ENCODE data around the gene SFXN1. TPM values are rescaled to one million over a fixed set of nuclear protein-coding genes. Genes with fewer than 3 reads are reported as not detected.

Gene SFXN1
- total and polyA plus RNA-seq, 8 donors = 4.3 to 18.1 (median 10.5) TPM

- WGBS, 2 donors = 65 to 73% methylated on average over 7 of the region's 7 CpGs
- H3K9me3 ChIP-seq = no peaks in the 10 kb centered on the region
- no peak for TF ChIP-seq CTCF (IDR thresholded peaks at IDR 0.05)
- no peak for FAIRE-seq
- H3K4me3 ChIP-seq = no peak overlapping the region
- H3K36me3 ChIP-seq = no peaks in the 10 kb centered on the region
- no peaks in the 10 kb centered on the region for H3K27me3 ChIP-seq
- DNase-seq = no peak
- H3K27ac ChIP-seq = no peak overlapping the region
- no peak for ATAC-seq
- H3K4me1 ChIP-seq = no peaks in the 10 kb centered on the region
- intact Hi-C loops (cut with DNase I) = no loop called here
These were observed 97.7 kb downstream of the SFXN1 start for GRCh38 chr5:175576096-175576495.

GRCh38 chr5:175576591-175576990 lies 98.2 kb downstream of the SFXN1 start:
- no peak for DNase-seq
- no peaks in the 10 kb centered on the region for H3K36me3 ChIP-seq
- no peak for ATAC-seq
- H3K4me3 ChIP-seq = no peak overlapping the region
- 74 to 80% methylated on average over 6 of the region's 6 CpGs for WGBS, 2 donors
- no peaks in the 10 kb centered on the region for H3K9me3 ChIP-seq
- FAIRE-seq = no peak
- no peaks in the 10 kb centered on the region for H3K27me3 ChIP-seq
- intact Hi-C loops (cut with DNase I) = no loop called here
- H3K4me1 ChIP-seq = no peaks in the 10 kb centered on the region
- no peak for TF ChIP-seq CTCF (IDR thresholded peaks at IDR 0.05)
- H3K27ac ChIP-seq = no peak overlapping the region

Other genes with a start within 250 kb of the SFXN1 start
- gene DRD1, start 34.4 kb upstream of the SFXN1 start, total RNA-seq = under 1 TPM in 3 of 6 donors, not detected in 3; 0.05 to 0.06 (median 0.06) TPM
- gene DRD1, start 34.4 kb upstream of the SFXN1 start, polyA plus RNA-seq = under 1 TPM; 0.04 to 0.21 TPM
- 1 to 10 TPM in 2 of 6 donors, under 1 TPM in 4; 0.05 to 1.4 (median 0.63) TPM for gene HRH2, start 179.5 kb downstream of the SFXN1 start, total RNA-seq
- gene HRH2, start 179.5 kb downstream of the SFXN1 start, polyA plus RNA-seq = under 1 TPM; 0.34 to 0.42 TPM